Measurements from ENCODE around the gene SFXN5. TPM values are rescaled to one million over a fixed set of nuclear protein-coding genes. Genes with fewer than 3 reads are reported as not detected.
"Not testable (repeated sequence)": the region's sequence is repeated elsewhere in the genome, so short reads cannot be mapped to it uniquely, and the experiment has no call there.

The SFXN5 gene
- 9.8 and 12.7 TPM in 2 replicates for total RNA-seq
- long read RNA-seq, full-length matches to known transcripts: 1 of 18 reads
- long read RNA-seq, partial matches to known transcripts: 2 of 18 reads
- long read RNA-seq, other reads (novel, unspliced or antisense): 15 of 18 reads

GRCh38 chr2:73071360-73072128 lies at the start of gene SFXN5:
Gene SFXN5, minus strand, starts transcription at chr2:73071712. Its CDS starts 7 bp downstream, at chr2:73071705.
- peak within 1 kb of the TSS; percentile 91 for H3K27ac Mint-ChIP-seq (ENCODE audit: unreplicated experiment)
- H3K36me3 Mint-ChIP-seq (ENCODE audit: unreplicated experiment): peaks cover 2% of the 10 kb centered on the region
- peak; percentile 99 for DNase-seq (ENCODE audit: extremely low spot score, unreplicated experiment)
- H3K9me3 Mint-ChIP-seq (ENCODE audit: unreplicated experiment): no peaks in the 10 kb centered on the region
- H3K27me3 Mint-ChIP-seq (ENCODE audit: unreplicated experiment): no peaks in the 10 kb centered on the region
- H3K4me3 Mint-ChIP-seq (ENCODE audit: unreplicated experiment): peak within 1 kb of the TSS; percentile 90
- H3K4me1 Mint-ChIP-seq (ENCODE audit: unreplicated experiment): peaks cover 33% of the 10 kb centered on the region
- no peak for TF ChIP-seq CTCF (IDR thresholded peaks at IDR 0.05)

- not testable (repeated sequence) for H3K36me3 Mint-ChIP-seq (ENCODE audit: unreplicated experiment); DNase-seq (ENCODE audit: extremely low spot score, unreplicated experiment); H3K27ac Mint-ChIP-seq (ENCODE audit: unreplicated experiment); H3K9me3 Mint-ChIP-seq (ENCODE audit: unreplicated experiment); H3K4me1 Mint-ChIP-seq (ENCODE audit: unreplicated experiment); H3K4me3 Mint-ChIP-seq (ENCODE audit: unreplicated experiment)
- peaks cover 31% of the 10 kb centered on the region for H3K27me3 Mint-ChIP-seq (ENCODE audit: unreplicated experiment)
Measured at GRCh38 chr2:73119611-73120239, 48.2 kb upstream of the SFXN5 start.

GRCh38 chr2:73117441-73117840 lies 45.9 kb upstream of the SFXN5 start:
- Mint-ChIP-seq H3K27me3 (ENCODE audit: unreplicated experiment) (peaks cover 16% of the 10 kb centered on the region), H3K27ac (ENCODE audit: unreplicated experiment) (no peak overlapping the region), H3K4me3 (ENCODE audit: unreplicated experiment) (no peak overlapping the region), H3K4me1 (ENCODE audit: unreplicated experiment) (peaks cover 3% of the 10 kb centered on the region), H3K36me3 (ENCODE audit: unreplicated experiment) (peaks cover 1% of the 10 kb centered on the region), H3K9me3 (ENCODE audit: unreplicated experiment) (no peaks in the 10 kb centered on the region)
- DNase-seq (ENCODE audit: extremely low spot score, unreplicated experiment): no peak
- TF ChIP-seq CTCF (IDR thresholded peaks at IDR 0.05): no peak

- Mint-ChIP-seq H3K4me3 (ENCODE audit: unreplicated experiment) (no peak overlapping the region), H3K27ac (ENCODE audit: unreplicated experiment) (no peak overlapping the region), H3K36me3 (ENCODE audit: unreplicated experiment) (peaks cover 1% of the 10 kb centered on the region), H3K9me3 (ENCODE audit: unreplicated experiment) (no peaks in the 10 kb centered on the region), H3K27me3 (ENCODE audit: unreplicated experiment) (peaks cover 10% of the 10 kb centered on the region), H3K4me1 (ENCODE audit: unreplicated experiment) (peaks cover 8% of the 10 kb centered on the region)
- DNase-seq (ENCODE audit: extremely low spot score, unreplicated experiment): no peak
- TF ChIP-seq CTCF (IDR thresholded peaks at IDR 0.05): no peak
Measured at GRCh38 chr2:73116182-73116960, 44.9 kb upstream of the SFXN5 start.

GRCh38 chr2:73114273-73114867 lies 42.9 kb upstream of the SFXN5 start:
- H3K27me3 Mint-ChIP-seq (ENCODE audit: unreplicated experiment): no peaks in the 10 kb centered on the region
- no peak for TF ChIP-seq CTCF (IDR thresholded peaks at IDR 0.05)
- H3K27ac Mint-ChIP-seq (ENCODE audit: unreplicated experiment): no peak overlapping the region
- H3K9me3 Mint-ChIP-seq (ENCODE audit: unreplicated experiment): no peaks in the 10 kb centered on the region
- no peak for DNase-seq (ENCODE audit: extremely low spot score, unreplicated experiment)
- peaks cover 25% of the 10 kb centered on the region for H3K4me1 Mint-ChIP-seq (ENCODE audit: unreplicated experiment)
- no peaks in the 10 kb centered on the region for H3K36me3 Mint-ChIP-seq (ENCODE audit: unreplicated experiment)
- peak overlapping the region; percentile 44 for H3K4me3 Mint-ChIP-seq (ENCODE audit: unreplicated experiment)
